A673 (cell line): ENCODE data around the gene MSANTD2. TPM values are rescaled to one million over a fixed set of nuclear protein-coding genes. Genes with fewer than 3 reads are reported as not detected.

ENCODE experiments used
- BruUV-seq: library from RNA; stranded (reverse); fragments of 400-500 nt; replicated peaks from 2 replicates; lab custom pipeline; 2021; lab: Mats Ljungman, UMichigan
- CTCF ChIA-PET: fragments of 300-600 bp; sonication (Branson Sonifier 250); formaldehyde crosslinking; loops from one replicate; lab custom pipeline; 2022; ENCODE audit warnings: antibody characterized with exemption; lab: Charles Lee
- POLR2A ChIA-PET: fragments of 300-600 bp; sonication (Branson Sonifier 250); formaldehyde crosslinking; loops from one replicate; lab custom pipeline; 2022; ENCODE audit warnings: antibody characterized with exemption; ENCODE audit not compliant: low non-redundant PET; lab: Charles Lee
- DNase-seq: peaks from one replicate; pipeline ENCODE4 v3.0.0-alpha.2; 2015; ENCODE audit warnings: low spot score
- H3K27ac ChIP-seq: fragments of 200-600 bp; sonication (generic); 2 replicates; pipeline ENCODE4 v1.5.1; 2016; ENCODE audit warnings: mixed run types, low read depth, mild to moderate bottlenecking, mixed read lengths, antibody characterized with exemption, low read length; ENCODE audit not compliant: poor library complexity, severe bottlenecking
- H3K27me3 ChIP-seq: fragments of 200-600 bp; sonication (generic); replicated peaks from 2 replicates; pipeline ENCODE4 v1.6.1; 2017; ENCODE audit warnings: mixed run types, low read depth, mild to moderate bottlenecking, mixed read lengths, antibody characterized with exemption, low read length; ENCODE audit not compliant: insufficient read depth, poor library complexity
- H3K36me3 ChIP-seq: fragments of 200-600 bp; sonication (generic); 2 replicates; pipeline ENCODE4 v1.6.1; 2016; ENCODE audit warnings: mixed run types, mild to moderate bottlenecking, mixed read lengths, antibody characterized with exemption, low read length; ENCODE audit not compliant: insufficient read depth, poor library complexity, severe bottlenecking
- H3K4me1 ChIP-seq: fragments of 200-600 bp; sonication (generic); 2 replicates; pipeline ENCODE4 v1.6.1; 2017; ENCODE audit warnings: mixed run types, mild to moderate bottlenecking, mixed read lengths, antibody characterized with exemption, low read length; ENCODE audit not compliant: insufficient read depth, poor library complexity, severe bottlenecking
- H3K4me3 ChIP-seq: fragments of 200-600 bp; sonication (generic); 2 replicates; pipeline ENCODE4 v1.5.1; 2016; ENCODE audit warnings: low read depth, mixed run types, mild to moderate bottlenecking, mixed read lengths, low read length; ENCODE audit not compliant: poor library complexity, severe bottlenecking
- H3K9me3 ChIP-seq: fragments of 200-600 bp; sonication (generic); 2 replicates; pipeline ENCODE4 v1.6.1; 2016; ENCODE audit warnings: mixed run types, low read depth, mild to moderate bottlenecking, mixed read lengths, antibody characterized with exemption, low read length; ENCODE audit not compliant: poor library complexity, severe bottlenecking
- EZH2 ChIP-seq: fragments of 200-600 bp; sonication (generic); IDR thresholded peaks from 2 replicates; pipeline ENCODE4 v1.6.1; 2017; ENCODE audit warnings: borderline replicate concordance, low read depth, mild to moderate bottlenecking, mixed read lengths, antibody characterized with exemption, low read length; ENCODE audit not compliant: poor library complexity, severe bottlenecking
- intact Hi-C: fragments of 100-400 bp; cut with micrococcal nuclease; formaldehyde crosslinking; loops from one replicate; pipeline ENCODE4 v1.10.0; 2022; ENCODE audit not compliant: unreplicated experiment
- total RNA-seq: library from RNA; stranded (reverse); gene quantifications from 2 replicates; pipeline ENCODE4 v1.2.3, GENCODE V29; 2021
- TF ChIP-seq, protein P1 (sequence below): fragments of 300-800, 200-600 bp; sonication (generic); conservative IDR thresholded peaks from 2 replicates; pipeline ENCODE4 v1.5.1; 2017; ENCODE audit warnings: low read depth, mild to moderate bottlenecking, antibody characterized with exemption, low read length, moderate library complexity, mixed read lengths

The MSANTD2 gene
- total RNA-seq, 1 experiment from 2014 or later: 33.3 TPM

DNA sequence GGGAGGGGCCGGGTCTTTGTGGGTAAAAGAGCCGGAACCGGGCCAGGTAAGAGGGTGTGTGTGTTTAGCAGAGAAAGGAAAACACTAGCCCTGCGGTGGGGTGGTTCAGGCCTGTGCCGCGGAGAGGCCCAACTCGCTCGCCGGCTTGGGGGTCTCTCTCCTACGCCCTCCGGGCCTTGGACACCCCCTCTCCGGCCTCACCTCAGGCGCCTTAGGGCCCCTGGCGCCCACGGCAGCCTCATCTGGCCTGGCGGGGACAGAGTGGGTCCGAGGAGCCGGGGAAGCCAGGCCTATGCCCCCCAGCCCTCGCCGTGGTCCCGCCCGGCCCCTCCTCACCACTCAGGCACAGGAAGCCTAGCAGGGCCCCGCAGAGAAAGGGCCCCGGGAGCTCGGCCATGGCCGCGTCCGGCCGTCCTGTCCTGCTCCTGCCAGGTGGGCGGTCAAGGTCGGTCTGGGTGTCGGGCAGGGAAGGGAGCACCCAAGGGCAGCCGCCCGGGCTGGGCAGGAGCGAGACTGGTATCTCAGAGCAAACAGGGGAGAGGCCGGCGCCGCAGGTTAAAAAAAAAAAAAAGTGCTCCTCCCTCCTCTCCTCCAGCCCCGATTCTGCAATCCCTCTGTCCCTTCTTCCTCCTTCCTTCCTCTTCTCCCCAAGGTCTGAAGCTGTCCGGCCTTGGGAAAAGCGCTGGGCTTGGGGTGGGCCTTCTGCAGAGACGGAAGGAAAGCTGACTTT is 48.3 kb downstream of the MSANTD2 start, which contains the start of gene VSIG2:
VSIG2 (minus strand) TSS at position 515 of the 730 bp plus-strand sequence; CDS start at position 397, 118 bp downstream.
- BruUV-seq: no TSS peak
- TF ChIP-seq, protein P1, sequence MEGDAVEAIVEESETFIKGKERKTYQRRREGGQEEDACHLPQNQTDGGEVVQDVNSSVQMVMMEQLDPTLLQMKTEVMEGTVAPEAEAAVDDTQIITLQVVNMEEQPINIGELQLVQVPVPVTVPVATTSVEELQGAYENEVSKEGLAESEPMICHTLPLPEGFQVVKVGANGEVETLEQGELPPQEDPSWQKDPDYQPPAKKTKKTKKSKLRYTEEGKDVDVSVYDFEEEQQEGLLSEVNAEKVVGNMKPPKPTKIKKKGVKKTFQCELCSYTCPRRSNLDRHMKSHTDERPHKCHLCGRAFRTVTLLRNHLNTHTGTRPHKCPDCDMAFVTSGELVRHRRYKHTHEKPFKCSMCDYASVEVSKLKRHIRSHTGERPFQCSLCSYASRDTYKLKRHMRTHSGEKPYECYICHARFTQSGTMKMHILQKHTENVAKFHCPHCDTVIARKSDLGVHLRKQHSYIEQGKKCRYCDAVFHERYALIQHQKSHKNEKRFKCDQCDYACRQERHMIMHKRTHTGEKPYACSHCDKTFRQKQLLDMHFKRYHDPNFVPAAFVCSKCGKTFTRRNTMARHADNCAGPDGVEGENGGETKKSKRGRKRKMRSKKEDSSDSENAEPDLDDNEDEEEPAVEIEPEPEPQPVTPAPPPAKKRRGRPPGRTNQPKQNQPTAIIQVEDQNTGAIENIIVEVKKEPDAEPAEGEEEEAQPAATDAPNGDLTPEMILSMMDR: no peak
- TF ChIP-seq EZH2: no peak
- intact Hi-C loops: no loop called here
- CTCF ChIA-PET: interaction anchor here (0.5 to 1.4 kb wide), 3 partner anchors 11 to 83 kb away, joined by 5 to 8 read pairs (median 5); no protein-coding TSS in a partner anchor
- POLR2A ChIA-PET: interaction anchor here (1.1 kb wide), 1 partner anchor 51 kb away, joined by 3 read pairs; no protein-coding TSS in a partner anchor
- H3K9me3 ChIP-seq: no peaks in the 10 kb centered on the region
- no peak within 1 kb of the TSS for H3K4me3 ChIP-seq
- no peak within 1 kb of the TSS for H3K27ac ChIP-seq
- H3K36me3 ChIP-seq: no peaks in the 10 kb centered on the region
- no peaks in the 10 kb centered on the region for H3K27me3 ChIP-seq
- no peaks in the 10 kb centered on the region for H3K4me1 ChIP-seq
- DNase-seq: no peak

DNA sequence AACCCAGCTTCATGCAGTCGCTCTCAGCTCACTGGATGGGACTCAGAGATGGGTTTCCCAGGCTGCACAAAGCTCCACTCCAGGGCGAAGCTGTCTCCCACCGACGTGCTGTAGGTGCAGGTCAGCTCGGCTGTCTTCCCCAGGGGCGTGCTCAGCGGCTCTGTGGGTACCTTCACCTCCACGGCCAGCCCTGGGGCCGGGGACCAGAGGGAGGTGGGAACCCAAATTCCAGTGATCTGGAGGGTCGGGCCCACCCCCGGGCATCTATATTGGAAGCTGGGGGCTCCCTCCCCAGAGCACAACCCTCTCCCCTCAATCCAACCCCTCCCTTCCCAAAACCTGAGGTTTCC is 48.8 kb downstream of the MSANTD2 start:
- H3K4me1 ChIP-seq: peaks cover under 1% of the 10 kb centered on the region
- TF ChIP-seq EZH2: no peak
- TF ChIP-seq, protein P1: no peak
- POLR2A ChIA-PET: no interaction called here
- DNase-seq: no peak
- intact Hi-C loops: no loop called here
- H3K4me3 ChIP-seq: no peak overlapping the region
- H3K36me3 ChIP-seq: no peaks in the 10 kb centered on the region
- CTCF ChIA-PET: no interaction called here
- no peak overlapping the region for H3K27ac ChIP-seq
- no TSS peak for BruUV-seq
- no peaks in the 10 kb centered on the region for H3K27me3 ChIP-seq
- H3K9me3 ChIP-seq: no peaks in the 10 kb centered on the region

DNA sequence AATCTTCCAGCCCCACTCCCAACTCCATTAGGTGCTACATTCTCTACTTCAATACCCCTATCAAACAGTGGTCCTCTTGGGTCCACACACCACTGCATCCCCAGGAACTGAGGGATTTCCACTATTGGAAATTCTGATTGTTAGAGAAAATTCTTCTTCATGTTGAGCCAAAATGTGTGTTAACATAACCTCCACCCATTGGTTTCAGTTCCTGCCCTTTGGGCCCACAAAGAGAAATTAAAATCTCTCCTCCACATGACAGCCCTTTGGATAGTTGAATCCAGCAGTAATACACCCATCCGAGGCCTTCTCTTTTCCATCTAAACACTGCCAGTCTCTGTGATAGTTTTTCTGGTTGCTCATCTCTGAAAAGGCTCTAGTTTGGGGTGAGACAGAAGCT is 50.3 kb downstream of the MSANTD2 start:
- Histone ChIP-seq H3K27me3 (no peaks in the 10 kb centered on the region), H3K9me3 (no peaks in the 10 kb centered on the region), H3K4me1 (peaks cover 11% of the 10 kb centered on the region), H3K27ac (no peak overlapping the region), H3K4me3 (no peak overlapping the region), H3K36me3 (no peaks in the 10 kb centered on the region)
- no peak for DNase-seq
- intact Hi-C loops: no loop called here
- ChIA-PET POLR2A (no interaction called here), CTCF (no interaction called here)
- BruUV-seq: no TSS peak
- TF ChIP-seq, protein P1: no peak
- no peak for TF ChIP-seq EZH2
